Right renal cortex interstitium (tissue), 3 donors: ENCODE measurements around the gene POTEE. TPM values are rescaled to one million over a fixed set of nuclear protein-coding genes. Genes with fewer than 3 reads are reported as not detected.
"Not testable (repeated sequence)": the region's sequence is repeated elsewhere in the genome, so short reads cannot be mapped to it uniquely, and the experiment has no call there.

Experiments used
- DNase-seq, 3 donors: peaks; one replicate each; pipeline ENCODE4 v3.0.0-alpha.2; 2013; ENCODE audit warnings: low read depth in 3 of 3, low spot score in 2 of 3
- polyA plus RNA-seq, 3 donors: library from polyadenylated mRNA; unstranded; fragments of 120-200 nt; gene quantifications; one replicate each; pipeline ENCODE4 v1.2.1, GENCODE V29; 2013; ENCODE audit not compliant: insufficient read length in 3 of 3

The POTEE gene
- under 1 TPM; 0.03 to 0.24 (median 0.08) TPM for polyA plus RNA-seq

- DNase-seq: not testable (repeated sequence)
Measured at GRCh38 chr2:131209030-131209772, at the start of gene POTEE. POTEE (plus strand) TSS chr2:131209536; CDS start chr2:131218403, 8,867 bp downstream.

- DNase-seq: not testable (repeated sequence)
Measured at GRCh38 chr2:131165562-131165961, 43.8 kb upstream of the POTEE start.

DNA sequence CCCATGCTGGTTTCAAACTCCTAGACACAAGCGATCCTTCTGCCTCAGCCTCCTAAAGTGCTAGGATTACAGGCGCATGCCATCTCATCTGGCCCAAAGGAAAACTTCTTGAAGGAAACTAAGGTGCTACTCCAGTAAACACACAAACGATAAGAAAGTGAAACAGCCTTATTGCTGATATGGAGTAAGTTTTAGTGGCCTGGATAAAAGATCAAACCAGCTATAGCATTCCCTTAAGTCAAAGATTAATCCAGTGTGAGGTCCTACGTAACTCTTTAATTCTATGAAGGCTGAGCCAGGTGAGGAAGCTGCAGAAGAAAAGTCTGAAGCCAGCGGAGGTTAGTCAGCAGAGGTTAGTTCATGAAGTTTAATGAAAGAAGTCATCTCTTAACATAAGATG lies 40.8 kb upstream of the POTEE start:
- DNase-seq: no peak

GRCh38 chr2:131178050-131178449 lies 31.3 kb upstream of the POTEE start:
- not testable (repeated sequence) for DNase-seq

DNA sequence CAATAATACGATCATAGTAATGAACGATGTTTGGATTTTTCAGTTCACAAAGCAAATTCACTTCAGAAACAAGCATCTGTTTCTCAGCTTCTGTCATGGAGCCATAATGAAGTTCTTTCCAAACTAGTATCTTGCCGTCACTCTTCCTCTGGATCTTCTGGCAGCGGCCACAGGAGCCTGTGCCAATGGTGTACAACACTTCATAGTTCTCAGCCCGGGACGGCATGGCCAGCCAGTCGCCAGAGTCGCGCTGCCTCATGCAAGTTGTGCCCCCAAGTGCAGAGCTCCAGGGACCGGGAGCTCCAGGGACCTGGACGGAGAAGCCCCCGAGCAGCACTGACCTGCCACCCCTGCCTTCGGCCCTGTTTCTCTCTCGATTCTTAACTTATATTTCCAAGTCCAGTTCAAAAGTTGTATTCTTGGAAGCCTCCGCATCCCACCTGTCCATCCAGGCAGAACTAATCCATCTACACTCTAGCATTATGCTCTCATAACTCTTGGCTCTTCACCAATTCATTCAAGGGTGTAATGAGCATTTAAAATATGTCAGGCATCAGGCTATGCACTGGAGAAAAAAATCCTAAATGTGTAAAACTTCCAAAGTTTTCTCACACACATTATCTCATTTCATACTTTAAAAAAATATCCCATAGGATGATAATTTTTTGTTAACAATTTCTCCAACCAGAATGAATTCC lies 30.5 kb upstream of the POTEE start:
- not testable (repeated sequence) for DNase-seq

- not testable (repeated sequence) for DNase-seq
Measured at GRCh38 chr2:131181451-131181850, 27.9 kb upstream of the POTEE start.

- not testable (repeated sequence) for DNase-seq
Measured at GRCh38 chr2:131193421-131193820, 15.9 kb upstream of the POTEE start.

DNA sequence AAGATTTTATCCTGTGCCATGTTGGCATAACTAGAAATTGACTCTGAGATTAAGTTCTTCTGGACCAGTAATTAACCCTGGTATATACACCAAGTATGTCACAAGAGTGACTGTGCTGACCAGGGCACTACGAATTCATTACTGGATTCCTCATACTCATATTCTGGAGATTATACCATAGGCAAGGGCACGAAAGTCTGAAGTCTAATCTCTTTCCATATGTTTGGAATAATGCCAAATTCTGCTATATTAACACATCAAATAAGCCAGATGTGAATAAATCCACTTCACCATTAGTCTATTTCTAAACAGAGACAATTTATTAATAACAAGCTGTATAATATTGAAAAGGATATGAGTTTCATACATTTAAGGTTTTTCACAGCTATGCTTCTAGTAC lies 13.2 kb upstream of the POTEE start:
- not testable (repeated sequence) for DNase-seq

GRCh38 chr2:131201098-131201497 lies 8.2 kb upstream of the POTEE start:
- DNase-seq: no peak

DNA sequence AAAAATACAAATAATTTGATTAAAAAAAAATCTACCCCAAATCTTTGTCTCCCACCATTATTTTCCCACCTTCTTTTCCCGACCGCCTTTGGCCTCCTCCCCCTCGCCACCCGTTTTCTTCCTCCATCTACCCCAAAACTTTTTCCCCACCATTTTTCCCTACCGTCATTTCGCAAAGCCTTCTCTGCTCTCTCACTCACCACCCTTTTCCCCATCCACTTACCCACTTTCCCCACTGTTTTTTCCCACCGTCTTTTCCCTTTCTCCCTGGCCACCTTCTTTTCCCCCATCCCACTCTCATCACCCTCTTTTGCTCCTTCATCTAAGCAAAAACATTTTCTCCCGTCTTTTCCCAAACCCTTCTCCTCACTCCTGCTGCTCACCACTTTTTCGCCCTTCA lies 1.5 kb upstream of the POTEE start:
- not testable (repeated sequence) for DNase-seq

- not testable (repeated sequence) for DNase-seq
Measured at GRCh38 chr2:131209773-131210104, 403 bp downstream of the POTEE start.

GRCh38 chr2:131210434-131211211 lies 1.3 kb downstream of the POTEE start:
- DNase-seq: not testable (repeated sequence)

- not testable (repeated sequence) for DNase-seq
Measured at GRCh38 chr2:131217238-131217986, 8.1 kb downstream of the POTEE start.

- DNase-seq: peak; percentile 25 to 45 (median 27)
Measured at GRCh38 chr2:131235543-131236449, 26.5 kb downstream of the POTEE start.

Other genes with a start within 250 kb of the POTEE start
- gene FAM168B, start 116.1 kb upstream of the POTEE start, polyA plus RNA-seq: 100 to 1,000 TPM; 120 to 121 (median 121) TPM
- gene PLEKHB2, start 104.2 kb upstream of the POTEE start, polyA plus RNA-seq: 10 to 100 TPM; 90.0 to 100.0 (median 90.5) TPM
- gene RAB6D, start 154.6 kb downstream of the POTEE start, polyA plus RNA-seq: 1 to 10 TPM; 2.0 to 2.3 (median 2.0) TPM